ENCODE results near the gene ASGR2.

DNA sequence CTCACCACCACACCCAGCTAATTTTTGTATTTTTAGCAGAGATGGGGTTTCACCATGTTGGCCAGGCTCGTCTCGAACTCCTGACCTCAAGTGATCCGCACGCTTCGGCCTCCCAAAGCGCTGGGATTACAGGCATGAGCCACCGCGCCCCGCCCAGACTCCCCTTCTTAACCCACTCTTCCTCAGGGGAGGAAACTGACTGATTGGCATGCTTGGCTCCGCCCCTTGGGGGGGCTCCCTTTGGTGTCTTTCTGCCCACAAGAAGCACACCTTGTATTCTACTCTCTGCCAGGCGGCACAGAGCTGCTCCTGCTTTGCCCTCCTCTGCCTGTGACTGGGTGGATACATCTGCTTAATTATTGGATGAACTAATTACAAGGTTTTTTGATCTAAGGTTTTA, 4.7 kb upstream of the ASGR2 start:
- TF ChIP-seq POLR2A (IDR thresholded peaks at IDR 0.05; ENCODE audit: low read length), result no peak
- TF ChIP-seq CTCF (IDR thresholded peaks at IDR 0.05), result no peak
- no peak for TF ChIP-seq NFE2L2 (conservative IDR thresholded peaks at IDR 0.05; ENCODE audit: low read length)
- TF ChIP-seq HDAC2 (IDR thresholded peaks at IDR 0.05), result no peak
- TF ChIP-seq JUNB (IDR thresholded peaks at IDR 0.05), result no peak
- no peak for TF ChIP-seq SMC3 (IDR thresholded peaks at IDR 0.05)
- no peak for TF ChIP-seq ZFP36 (IDR thresholded peaks at IDR 0.05; ENCODE audit: borderline replicate concordance, partially characterized antibody)
- no peak for TF ChIP-seq MAFK (IDR thresholded peaks at IDR 0.05; ENCODE audit: partially characterized antibody)
- TF ChIP-seq, protein P1, sequence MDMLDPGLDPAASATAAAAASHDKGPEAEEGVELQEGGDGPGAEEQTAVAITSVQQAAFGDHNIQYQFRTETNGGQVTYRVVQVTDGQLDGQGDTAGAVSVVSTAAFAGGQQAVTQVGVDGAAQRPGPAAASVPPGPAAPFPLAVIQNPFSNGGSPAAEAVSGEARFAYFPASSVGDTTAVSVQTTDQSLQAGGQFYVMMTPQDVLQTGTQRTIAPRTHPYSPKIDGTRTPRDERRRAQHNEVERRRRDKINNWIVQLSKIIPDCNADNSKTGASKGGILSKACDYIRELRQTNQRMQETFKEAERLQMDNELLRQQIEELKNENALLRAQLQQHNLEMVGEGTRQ (IDR thresholded peaks at IDR 0.05), result no peak
- TF ChIP-seq, protein P2, sequence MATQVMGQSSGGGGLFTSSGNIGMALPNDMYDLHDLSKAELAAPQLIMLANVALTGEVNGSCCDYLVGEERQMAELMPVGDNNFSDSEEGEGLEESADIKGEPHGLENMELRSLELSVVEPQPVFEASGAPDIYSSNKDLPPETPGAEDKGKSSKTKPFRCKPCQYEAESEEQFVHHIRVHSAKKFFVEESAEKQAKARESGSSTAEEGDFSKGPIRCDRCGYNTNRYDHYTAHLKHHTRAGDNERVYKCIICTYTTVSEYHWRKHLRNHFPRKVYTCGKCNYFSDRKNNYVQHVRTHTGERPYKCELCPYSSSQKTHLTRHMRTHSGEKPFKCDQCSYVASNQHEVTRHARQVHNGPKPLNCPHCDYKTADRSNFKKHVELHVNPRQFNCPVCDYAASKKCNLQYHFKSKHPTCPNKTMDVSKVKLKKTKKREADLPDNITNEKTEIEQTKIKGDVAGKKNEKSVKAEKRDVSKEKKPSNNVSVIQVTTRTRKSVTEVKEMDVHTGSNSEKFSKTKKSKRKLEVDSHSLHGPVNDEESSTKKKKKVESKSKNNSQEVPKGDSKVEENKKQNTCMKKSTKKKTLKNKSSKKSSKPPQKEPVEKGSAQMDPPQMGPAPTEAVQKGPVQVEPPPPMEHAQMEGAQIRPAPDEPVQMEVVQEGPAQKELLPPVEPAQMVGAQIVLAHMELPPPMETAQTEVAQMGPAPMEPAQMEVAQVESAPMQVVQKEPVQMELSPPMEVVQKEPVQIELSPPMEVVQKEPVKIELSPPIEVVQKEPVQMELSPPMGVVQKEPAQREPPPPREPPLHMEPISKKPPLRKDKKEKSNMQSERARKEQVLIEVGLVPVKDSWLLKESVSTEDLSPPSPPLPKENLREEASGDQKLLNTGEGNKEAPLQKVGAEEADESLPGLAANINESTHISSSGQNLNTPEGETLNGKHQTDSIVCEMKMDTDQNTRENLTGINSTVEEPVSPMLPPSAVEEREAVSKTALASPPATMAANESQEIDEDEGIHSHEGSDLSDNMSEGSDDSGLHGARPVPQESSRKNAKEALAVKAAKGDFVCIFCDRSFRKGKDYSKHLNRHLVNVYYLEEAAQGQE (IDR thresholded peaks at IDR 0.05), result no peak
- no peak for TF ChIP-seq CHD2 (IDR thresholded peaks at IDR 0.05; ENCODE audit: low read length, partially characterized antibody)
- TF ChIP-seq, protein P3, sequence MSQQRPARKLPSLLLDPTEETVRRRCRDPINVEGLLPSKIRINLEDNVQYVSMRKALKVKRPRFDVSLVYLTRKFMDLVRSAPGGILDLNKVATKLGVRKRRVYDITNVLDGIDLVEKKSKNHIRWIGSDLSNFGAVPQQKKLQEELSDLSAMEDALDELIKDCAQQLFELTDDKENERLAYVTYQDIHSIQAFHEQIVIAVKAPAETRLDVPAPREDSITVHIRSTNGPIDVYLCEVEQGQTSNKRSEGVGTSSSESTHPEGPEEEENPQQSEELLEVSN (IDR thresholded peaks at IDR 0.05; ENCODE audit: borderline replicate concordance, low read depth), result no peak
- TF ChIP-seq HOXA7 (CRISPR knock-in tag; IDR thresholded peaks at IDR 0.05), result no peak

Measured in A549 (cell line).